NCI-H774 (cell line): Measurements from ENCODE around the gene TMEM143.
A peak's percentile ranks its signal among the peaks of the same experiment; 100 is the strongest.
"Not testable (repeated sequence)": the region's sequence is repeated elsewhere in the genome, so short reads cannot be mapped to it uniquely, and the experiment has no call there.

ENCODE experiments used
- DNase-seq: peaks from one replicate; lab custom pipeline; 2025; lab: John Stamatoyannopoulos, UW

The TMEM143 gene

GRCh38 chr19:48363810-48364597 is at the start of gene TMEM143, which contains the start of gene SYNGR4:
TSS of gene TMEM143 (minus strand) at chr19:48363940. CDS start at chr19:48363920, 20 bp downstream.
TSS of gene SYNGR4 (plus strand) at chr19:48364367. CDS start at chr19:48365843, 1,476 bp downstream.
- peak; percentile 100 for DNase-seq

DNA sequence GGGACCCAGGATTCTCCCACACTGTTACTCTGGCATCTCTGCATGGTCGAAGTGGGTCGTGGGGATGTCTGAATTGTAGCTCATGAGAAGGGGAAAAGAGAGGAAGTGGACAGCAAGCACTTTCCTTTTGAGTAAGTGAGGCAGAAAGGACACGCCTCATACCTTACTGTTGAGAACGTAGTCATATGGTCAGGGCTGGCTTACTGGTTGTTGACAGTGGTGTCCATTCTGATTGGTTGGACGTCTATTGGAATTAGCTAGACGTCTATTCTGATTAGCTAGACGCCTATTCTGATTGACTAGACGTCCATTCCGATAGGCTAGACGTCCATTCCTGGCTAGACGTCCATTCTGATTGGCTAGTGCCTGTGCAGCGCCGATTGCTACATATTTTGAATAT is 42.1 kb upstream of the TMEM143 start:
- DNase-seq: no peak

GRCh38 chr19:48405010-48405659 is 41.4 kb upstream of the TMEM143 start:
- no peak for DNase-seq

GRCh38 chr19:48403606-48404005 is 39.9 kb upstream of the TMEM143 start:
- DNase-seq: no peak

- no peak for DNase-seq
These were observed 37.5 kb upstream of the TMEM143 start for GRCh38 chr19:48401287-48401686.

GRCh38 chr19:48400018-48400742 is 36.4 kb upstream of the TMEM143 start:
- peak; percentile 82 for DNase-seq

DNA sequence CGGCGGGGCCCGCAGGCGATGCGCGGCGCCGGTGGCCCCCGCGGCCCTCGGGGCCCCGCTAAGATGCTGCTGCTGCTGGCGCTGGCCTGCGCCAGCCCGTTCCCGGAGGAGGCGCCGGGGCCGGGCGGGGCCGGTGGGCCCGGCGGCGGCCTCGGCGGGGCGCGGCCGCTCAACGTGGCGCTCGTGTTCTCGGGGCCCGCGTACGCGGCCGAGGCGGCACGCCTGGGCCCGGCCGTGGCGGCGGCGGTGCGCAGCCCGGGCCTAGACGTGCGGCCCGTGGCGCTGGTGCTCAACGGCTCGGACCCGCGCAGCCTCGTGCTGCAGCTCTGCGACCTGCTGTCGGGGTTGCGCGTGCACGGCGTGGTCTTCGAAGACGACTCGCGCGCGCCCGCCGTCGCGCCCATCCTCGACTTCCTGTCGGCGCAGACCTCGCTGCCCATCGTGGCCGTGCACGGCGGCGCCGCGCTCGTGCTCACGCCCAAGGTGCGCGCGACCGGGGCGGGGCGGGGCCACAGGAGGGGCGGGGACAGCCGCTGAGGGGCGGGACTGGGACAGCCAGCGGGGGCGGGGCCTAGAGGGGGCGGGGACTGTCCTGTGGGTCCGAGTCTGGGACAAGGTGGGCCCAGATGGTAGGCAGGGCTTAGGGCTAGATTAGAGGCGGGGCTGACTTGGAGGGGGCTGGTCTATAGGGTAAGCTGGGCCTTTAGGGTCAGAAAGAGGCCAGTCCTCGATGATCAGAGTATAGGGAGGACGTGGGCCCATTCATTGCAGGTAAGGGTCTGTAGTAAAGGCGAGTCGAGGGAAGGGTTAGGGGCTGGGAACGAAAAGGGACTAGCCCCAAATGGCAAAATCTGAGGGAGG is 34.9 kb upstream of the TMEM143 start:
- peak; percentile 92 for DNase-seq

DNA sequence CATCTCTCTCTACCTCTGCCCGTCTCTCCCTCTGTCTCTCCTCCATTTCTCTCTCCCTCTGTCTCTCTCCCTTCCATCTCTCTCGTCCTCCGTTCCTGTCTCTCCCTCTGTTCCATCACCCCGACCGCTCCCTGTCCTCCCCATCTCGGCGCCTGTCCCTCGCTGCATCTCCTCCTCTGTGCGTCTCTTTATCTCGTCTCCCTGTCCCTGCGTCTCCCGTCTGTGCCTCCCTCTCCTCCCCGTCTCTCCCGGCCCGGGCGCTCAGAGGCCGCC is 34.3 kb upstream of the TMEM143 start:
- DNase-seq: no peak

DNA sequence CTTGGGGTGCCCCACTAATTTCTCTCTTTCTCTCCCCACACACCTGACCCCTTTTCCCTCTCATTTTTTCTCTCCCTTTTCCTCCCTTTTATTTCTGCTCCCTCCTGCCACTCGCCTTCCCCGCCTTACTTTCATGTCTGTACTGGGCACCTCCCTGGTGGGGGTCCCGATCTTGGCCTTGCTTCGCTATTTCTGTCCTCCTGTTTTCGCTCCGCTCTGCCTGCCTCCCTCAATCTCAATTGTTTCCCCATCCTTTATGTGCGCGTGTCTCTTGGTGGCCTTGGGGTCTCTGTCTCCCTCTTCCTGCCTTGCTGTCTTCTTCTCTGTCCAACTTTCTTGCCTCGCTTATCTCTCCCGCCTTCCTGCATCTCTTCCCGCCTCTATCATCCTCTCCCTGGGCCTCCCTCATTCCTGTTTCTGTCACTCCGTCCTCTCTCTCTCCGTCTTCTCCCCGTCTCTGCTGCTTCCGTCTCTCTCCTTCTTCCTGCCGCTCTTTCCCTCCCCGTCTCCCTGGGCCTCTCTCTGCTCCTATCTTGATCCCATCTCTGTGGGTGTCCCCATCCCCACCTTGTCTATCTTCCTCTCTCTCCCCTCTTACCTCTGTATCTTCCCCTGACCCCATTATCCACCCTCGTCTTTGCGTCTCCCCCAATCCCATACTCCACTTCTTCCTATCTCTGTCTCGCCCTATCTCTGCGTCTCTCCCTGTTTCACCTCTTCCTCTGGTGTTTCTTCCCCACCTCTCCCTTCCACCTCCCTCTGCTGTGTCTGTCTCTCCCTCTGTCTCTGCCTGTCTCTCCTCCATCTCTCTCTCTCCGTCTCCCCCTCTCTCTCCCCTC is 33.7 kb upstream of the TMEM143 start:
- DNase-seq: no peak

GRCh38 chr19:48396824-48397176 is 33.1 kb upstream of the TMEM143 start:
- DNase-seq: no peak

GRCh38 chr19:48396016-48396823 is 32.5 kb upstream of the TMEM143 start:
- DNase-seq: no peak

DNA sequence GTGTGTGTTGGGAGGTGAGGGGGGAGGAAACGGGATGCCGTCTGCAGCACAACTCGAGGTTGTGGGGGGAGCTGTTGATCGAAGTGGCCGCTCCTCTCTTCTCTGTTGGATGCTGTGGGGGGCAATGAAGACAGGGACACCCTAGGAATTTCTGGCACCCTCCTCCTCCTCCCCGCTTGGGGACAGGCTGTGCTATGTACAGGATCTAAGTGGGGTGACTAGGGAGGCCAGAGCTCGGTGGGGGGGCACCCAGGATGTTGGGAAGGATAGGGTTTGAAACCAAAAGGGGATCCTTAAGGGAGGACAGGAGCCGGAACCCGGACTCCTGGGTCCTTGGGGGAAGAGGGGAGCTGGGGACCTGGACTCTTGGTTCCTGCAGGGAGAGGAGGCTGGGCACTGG is 31.8 kb upstream of the TMEM143 start:
- DNase-seq: no peak

GRCh38 chr19:48395170-48395455 is 31.4 kb upstream of the TMEM143 start:
- no peak for DNase-seq

DNA sequence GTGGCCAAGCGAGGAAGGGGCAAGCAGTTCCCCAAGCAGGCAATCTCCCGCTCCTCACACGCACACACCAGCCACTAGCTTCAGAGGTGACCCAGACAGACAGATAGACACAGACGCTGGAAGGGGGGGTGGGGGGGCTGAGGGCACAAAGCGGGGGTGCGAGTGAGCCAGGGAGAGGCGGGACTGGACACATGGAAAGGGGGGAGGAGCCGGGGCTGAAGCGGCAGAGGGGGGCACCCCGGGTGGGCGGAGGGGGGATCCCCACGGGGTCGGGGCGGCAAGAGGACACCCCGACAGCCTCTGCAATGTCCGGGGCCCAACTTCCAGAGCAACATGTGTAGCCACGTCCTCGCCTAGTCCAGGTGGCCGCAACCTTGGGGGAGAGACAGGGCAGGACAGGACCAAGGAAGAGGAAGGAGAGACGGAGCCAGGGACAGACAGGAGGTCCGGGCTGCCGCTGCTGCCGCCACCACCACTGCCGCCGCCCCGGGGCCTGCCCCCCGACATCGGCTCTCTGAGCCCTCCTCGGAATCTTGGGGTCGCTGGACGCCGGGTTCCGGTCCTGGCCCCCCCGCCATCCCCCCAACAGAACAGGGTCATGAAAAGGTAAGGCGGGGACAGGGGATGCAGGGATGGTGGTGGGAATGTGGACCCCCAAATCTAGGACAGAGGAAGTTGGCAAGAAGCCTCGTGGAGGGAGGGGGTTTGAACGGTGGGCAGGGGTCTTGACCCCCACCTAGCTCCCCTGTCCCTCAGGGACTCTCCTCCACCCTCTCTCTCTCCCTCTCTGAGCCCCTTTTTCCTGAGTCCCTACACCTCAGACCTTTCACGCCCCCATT is 30.8 kb upstream of the TMEM143 start:
- DNase-seq: no peak

DNA sequence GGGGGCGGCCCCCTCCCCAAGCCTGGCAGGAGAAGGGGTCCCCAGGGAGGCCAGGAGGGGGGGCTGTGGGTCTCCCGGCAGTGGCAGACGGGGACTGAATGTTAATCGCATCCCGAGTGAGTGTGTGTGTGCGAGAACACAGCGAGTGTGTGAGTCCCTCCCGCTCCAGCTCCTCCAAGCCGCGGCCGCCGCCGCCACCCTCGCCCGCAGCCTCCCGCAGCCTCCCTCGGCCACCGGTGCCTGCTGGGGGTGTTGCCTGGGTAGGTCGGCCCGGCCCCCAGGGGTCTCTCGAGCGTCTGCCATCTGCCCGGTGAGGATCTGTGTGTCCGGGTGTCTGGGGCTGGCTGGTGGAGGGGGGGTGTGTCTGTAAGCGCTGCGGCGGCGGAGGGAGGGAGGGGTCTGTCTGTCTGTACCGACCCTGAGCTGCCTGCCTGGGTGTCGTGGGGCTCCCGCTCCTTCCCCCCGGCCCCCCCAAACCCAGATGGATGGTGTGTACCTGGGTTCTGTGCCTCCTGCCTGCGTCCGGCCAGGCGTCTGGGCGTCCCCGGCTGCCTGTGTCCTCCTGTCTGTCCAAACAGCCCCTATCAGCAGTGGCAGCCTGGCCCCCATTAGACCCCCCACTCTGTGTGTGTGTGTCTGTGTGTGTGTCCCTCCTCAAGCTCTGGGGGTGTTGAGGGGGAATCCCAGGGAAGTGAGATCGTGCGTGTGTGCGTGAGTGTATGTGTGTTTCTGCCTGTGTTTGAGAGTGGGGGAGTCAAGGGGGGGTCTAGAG is 30.0 kb upstream of the TMEM143 start, which contains the start of gene GRIN2D:
Gene GRIN2D, plus strand, starts transcription at position 110 of the 772 bp plus-strand sequence. CDS start 4,725 bp downstream, outside the sequence.
- DNase-seq: no peak

DNA sequence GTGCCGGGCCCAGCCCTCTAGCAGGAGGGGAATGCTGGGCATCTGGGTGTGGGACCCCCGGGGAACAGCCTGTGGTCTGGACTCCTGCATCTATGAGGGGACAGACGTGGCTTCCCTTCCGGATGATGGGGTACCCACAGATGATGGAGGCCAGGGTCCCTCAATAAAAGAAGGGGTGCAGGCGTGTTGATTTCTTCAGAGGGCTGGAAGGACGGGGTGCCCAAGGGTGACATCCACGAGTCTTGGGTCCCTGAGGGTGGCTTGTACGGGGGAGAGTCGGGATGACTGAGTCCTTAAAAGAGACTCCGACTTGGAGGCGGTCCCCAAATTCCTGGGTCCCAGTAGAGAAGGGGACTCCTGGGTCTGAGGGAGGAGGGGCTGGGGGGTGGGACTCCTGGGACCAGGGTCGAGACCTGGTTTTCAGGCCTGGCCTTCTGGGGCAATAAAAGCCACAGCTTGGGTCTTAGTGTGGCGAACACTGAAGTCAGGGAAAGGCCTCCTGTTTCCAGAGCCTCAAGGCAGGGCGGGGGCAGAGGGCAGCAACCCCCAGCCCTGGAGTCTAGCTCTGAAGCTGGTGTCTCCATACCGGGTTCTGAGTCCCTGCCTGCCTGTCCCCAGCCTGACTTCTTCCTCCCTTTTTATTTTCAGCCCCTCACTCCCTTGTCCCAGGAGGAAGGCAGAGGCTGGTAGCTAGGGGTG is 29.3 kb upstream of the TMEM143 start:
- no peak for DNase-seq

DNA sequence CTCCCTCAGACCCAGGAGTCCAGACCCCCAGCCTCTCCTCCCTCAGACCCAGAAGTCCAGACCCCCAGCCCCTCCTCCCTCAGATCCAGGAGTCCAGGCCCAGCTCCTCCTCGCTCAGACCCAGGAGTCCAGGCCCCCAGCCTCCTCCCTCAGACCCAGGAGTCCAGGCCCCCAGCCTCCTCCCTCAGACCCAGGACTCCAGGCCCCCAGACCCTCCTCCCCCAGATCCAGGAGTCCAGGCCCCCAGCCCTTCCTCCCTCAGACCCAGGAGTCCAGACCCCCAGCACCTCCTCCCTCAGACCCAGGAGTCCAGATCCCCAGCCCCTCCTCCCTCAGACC is 28.2 kb upstream of the TMEM143 start:
- not testable (repeated sequence) for DNase-seq
